ENCODE results near the gene EVPLL. TPM values are rescaled to one million over a fixed set of nuclear protein-coding genes. Genes with fewer than 3 reads are reported as not detected.
"Not testable (repeated sequence)": the region's sequence is repeated elsewhere in the genome, so short reads cannot be mapped to it uniquely, and the experiment has no call there.

The EVPLL gene
- total RNA-seq, 3 donors from 2014 or later (not counting 1 experiment from before 2014, with no cell fraction given): 0.28 TPM; not detected in 2

DNA sequence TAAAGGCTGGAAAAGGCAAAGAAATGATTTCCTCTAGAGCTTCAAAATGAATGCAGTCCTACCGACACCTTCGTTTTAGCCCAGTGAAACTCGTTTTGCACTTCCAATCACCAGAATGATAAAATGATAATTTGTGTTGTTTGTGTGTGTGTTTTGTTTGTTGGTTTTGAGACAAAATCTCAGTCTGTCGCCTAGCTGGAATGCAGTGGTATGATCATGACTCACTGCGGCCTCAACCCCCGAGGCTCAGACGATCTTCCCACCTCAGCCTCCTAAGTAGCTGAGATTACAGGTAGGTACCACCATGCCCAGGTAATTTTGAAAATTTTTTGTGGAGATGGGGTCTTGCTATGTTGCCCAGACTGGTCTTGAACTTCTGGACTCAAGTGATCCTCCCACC lies 3.4 kb upstream of the EVPLL start:
- DNase-seq (no peak), ATAC-seq (no peak)
- TF ChIP-seq, protein P1, sequence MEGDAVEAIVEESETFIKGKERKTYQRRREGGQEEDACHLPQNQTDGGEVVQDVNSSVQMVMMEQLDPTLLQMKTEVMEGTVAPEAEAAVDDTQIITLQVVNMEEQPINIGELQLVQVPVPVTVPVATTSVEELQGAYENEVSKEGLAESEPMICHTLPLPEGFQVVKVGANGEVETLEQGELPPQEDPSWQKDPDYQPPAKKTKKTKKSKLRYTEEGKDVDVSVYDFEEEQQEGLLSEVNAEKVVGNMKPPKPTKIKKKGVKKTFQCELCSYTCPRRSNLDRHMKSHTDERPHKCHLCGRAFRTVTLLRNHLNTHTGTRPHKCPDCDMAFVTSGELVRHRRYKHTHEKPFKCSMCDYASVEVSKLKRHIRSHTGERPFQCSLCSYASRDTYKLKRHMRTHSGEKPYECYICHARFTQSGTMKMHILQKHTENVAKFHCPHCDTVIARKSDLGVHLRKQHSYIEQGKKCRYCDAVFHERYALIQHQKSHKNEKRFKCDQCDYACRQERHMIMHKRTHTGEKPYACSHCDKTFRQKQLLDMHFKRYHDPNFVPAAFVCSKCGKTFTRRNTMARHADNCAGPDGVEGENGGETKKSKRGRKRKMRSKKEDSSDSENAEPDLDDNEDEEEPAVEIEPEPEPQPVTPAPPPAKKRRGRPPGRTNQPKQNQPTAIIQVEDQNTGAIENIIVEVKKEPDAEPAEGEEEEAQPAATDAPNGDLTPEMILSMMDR (IDR thresholded peaks at IDR 0.05): no peak
- Histone ChIP-seq H3K36me3 (ENCODE audit: control insufficient read depth, insufficient read depth, low read length) (no peaks in the 10 kb centered on the region), H3K27me3 (ENCODE audit: control insufficient read depth, insufficient read depth, low read length) (no peaks in the 10 kb centered on the region), H3K27ac (ENCODE audit: low read length) (no peak overlapping the region), H3K9me3 (ENCODE audit: control insufficient read depth, insufficient read depth, low read length) (peaks cover 2% of the 10 kb centered on the region), H3K4me1 (ENCODE audit: control insufficient read depth, insufficient read depth, low read length) (peaks cover 10% of the 10 kb centered on the region), H3K4me3 (ENCODE audit: low read length) (no peak overlapping the region)
- Mint-ChIP-seq H3K27me3 (ENCODE audit: low read depth in 2 of 2) (peaks cover 7 to 8% of the 10 kb centered on the region in 2 donors), H3K27ac (no peak overlapping the region), H3K4me3 (no peak overlapping the region), H3K4me1 (no peaks in the 10 kb centered on the region), H3K36me3 (no peaks in the 10 kb centered on the region), H3K9me3 (no peaks in the 10 kb centered on the region)
- intact Hi-C loops (cut with micrococcal nuclease): no loop called here
- WGBS (ENCODE audit: insufficient coverage): 87% methylated on average over 7 of the region's 7 CpGs

DNA sequence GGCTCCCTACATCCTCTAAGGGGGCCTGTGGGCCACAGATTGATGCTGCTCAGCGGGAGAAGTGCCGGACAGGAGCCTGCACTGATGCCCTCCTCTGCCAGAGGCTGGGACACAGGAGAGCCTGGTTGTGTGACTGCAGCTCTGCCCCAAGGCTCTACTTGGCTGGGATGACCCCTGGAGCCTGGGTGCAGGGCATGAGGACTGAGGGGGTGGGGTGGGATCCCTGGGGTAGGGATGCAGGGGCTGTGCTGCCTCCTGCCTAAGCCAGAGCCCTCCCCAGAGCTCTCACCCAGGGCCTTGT lies 577 bp downstream of the EVPLL start:
- ATAC-seq: no peak
- Histone ChIP-seq H3K4me1 (ENCODE audit: control insufficient read depth, insufficient read depth, low read length) (peaks cover 10% of the 10 kb centered on the region), H3K4me3 (ENCODE audit: low read length) (no peak overlapping the region), H3K36me3 (ENCODE audit: control insufficient read depth, insufficient read depth, low read length) (no peaks in the 10 kb centered on the region), H3K27ac (ENCODE audit: low read length) (no peak overlapping the region), H3K27me3 (ENCODE audit: control insufficient read depth, insufficient read depth, low read length) (no peaks in the 10 kb centered on the region), H3K9me3 (ENCODE audit: control insufficient read depth, insufficient read depth, low read length) (peaks cover 2% of the 10 kb centered on the region)
- Mint-ChIP-seq H3K4me1 (peaks cover 0 to 7% of the 10 kb centered on the region in 2 donors), H3K27me3 (ENCODE audit: low read depth in 2 of 2) (peaks cover 8 to 12% of the 10 kb centered on the region in 2 donors), H3K9me3 (no peaks in the 10 kb centered on the region), H3K4me3 (no peak overlapping the region), H3K36me3 (no peaks in the 10 kb centered on the region), H3K27ac (no peak overlapping the region)
- TF ChIP-seq, protein P1 (IDR thresholded peaks at IDR 0.05): no peak
- no peak for DNase-seq
- intact Hi-C loops (cut with micrococcal nuclease): no loop called here
- 98% methylated on average over 2 of the region's 2 CpGs for WGBS (ENCODE audit: insufficient coverage)

DNA sequence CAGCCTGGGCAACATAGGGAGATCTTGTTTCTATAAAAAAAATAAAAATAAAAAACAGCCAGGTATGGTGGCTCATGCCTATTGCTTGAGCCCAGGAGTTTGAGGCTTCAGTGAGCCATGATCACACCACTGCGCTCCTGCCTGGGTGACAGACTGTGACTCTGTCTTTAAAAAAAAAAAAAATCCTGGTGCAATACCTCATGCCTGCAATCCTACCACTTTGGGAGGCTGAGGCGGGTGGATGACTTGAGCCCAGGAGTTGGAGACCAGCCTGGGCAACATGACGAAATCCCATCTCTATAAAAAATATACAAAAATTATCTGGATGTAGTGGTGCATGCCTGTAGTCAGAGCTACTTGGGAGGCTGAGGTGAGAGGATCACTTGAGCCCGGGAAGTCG lies 1.0 kb downstream of the EVPLL start:
- H3K9me3 Mint-ChIP-seq; H3K27me3 ChIP-seq (ENCODE audit: control insufficient read depth, insufficient read depth, low read length); H3K4me3 Mint-ChIP-seq; ATAC-seq; H3K9me3 ChIP-seq (ENCODE audit: control insufficient read depth, insufficient read depth, low read length); H3K4me3 ChIP-seq (ENCODE audit: low read length); DNase-seq; intact Hi-C loops (cut with micrococcal nuclease); H3K36me3 ChIP-seq (ENCODE audit: control insufficient read depth, insufficient read depth, low read length); H3K27ac ChIP-seq (ENCODE audit: low read length); H3K27ac Mint-ChIP-seq; H3K4me1 Mint-ChIP-seq; H3K36me3 Mint-ChIP-seq: not testable (repeated sequence)
- peaks cover 10% of the 10 kb centered on the region for H3K4me1 ChIP-seq (ENCODE audit: control insufficient read depth, insufficient read depth, low read length)
- WGBS (ENCODE audit: insufficient coverage): 98% methylated on average over 3 of the region's 5 CpGs
- H3K27me3 Mint-ChIP-seq (ENCODE audit: low read depth in 2 of 2): peaks cover 8 to 12% of the 10 kb centered on the region in 2 donors

DNA sequence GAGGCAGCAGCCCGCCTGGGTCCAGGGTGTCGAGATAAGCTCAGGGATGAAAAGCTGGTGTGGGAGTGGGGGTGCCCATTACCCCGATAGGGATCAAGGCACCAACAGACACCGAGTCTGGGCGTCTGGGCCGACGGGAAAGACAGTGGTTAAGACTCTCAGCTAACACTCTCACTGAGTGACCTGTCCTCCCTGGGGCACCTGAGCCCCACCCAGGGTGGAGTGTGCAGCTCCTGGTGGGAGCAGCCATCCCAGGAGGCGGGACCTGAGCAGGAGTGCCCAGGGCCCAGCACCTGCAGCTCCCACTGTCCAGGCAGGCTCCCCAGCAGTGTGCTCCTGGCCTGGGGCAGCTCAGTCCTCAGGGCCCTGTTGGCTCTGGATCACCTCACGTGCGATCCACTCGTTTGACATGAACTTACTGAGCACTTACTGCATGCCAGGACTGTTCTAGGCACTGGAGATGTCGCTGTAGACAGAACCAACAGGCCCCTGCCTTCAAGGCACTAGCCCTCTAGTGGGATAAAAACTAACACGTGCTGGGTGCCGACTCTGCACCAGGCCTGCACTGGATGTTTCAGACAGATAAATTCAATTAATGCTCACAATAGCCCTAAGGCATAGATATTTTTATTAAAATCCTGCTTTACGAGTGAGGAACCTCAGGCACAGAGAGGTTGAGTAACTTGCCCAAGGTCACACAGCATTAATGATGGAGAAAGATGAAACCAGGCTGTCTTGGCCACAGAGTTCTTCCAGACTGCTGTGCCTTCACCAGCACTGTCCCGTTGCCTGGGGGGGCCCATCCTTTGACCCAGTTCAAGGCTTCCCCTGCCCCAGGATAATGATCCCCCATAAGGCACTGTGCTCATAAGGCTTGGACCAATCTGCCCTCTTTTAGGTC lies 1.9 kb downstream of the EVPLL start:
- Histone ChIP-seq H3K4me3 (ENCODE audit: low read length) (no peak overlapping the region), H3K27ac (ENCODE audit: low read length) (no peak overlapping the region), H3K27me3 (ENCODE audit: control insufficient read depth, insufficient read depth, low read length) (peaks cover 4% of the 10 kb centered on the region), H3K4me1 (ENCODE audit: control insufficient read depth, insufficient read depth, low read length) (peaks cover 10% of the 10 kb centered on the region), H3K9me3 (ENCODE audit: control insufficient read depth, insufficient read depth, low read length) (peaks cover 2% of the 10 kb centered on the region), H3K36me3 (ENCODE audit: control insufficient read depth, insufficient read depth, low read length) (no peaks in the 10 kb centered on the region)
- Mint-ChIP-seq H3K4me1 (peaks cover 0 to 7% of the 10 kb centered on the region in 2 donors), H3K36me3 (no peaks in the 10 kb centered on the region), H3K27me3 (ENCODE audit: low read depth in 2 of 2) (peaks cover 8 to 12% of the 10 kb centered on the region in 2 donors), H3K9me3 (no peaks in the 10 kb centered on the region), H3K4me3 (no peak overlapping the region), H3K27ac (no peak overlapping the region)
- WGBS (ENCODE audit: insufficient coverage): 92% methylated on average over 16 of the region's 16 CpGs
- TF ChIP-seq, protein P1 (IDR thresholded peaks at IDR 0.05): no peak
- intact Hi-C loops (cut with micrococcal nuclease): no loop called here
- no peak for ATAC-seq
- no peak for DNase-seq

Data from natural killer cell (primary cell).